Inferior parietal cortex (tissue), 1 donor: Measurements from ENCODE around the gene PSMD3.
"Not testable (repeated sequence)": the region's sequence is repeated elsewhere in the genome, so short reads cannot be mapped to it uniquely, and the experiment has no call there.

Experiments used
- DNase-seq: peaks from one replicate; pipeline ENCODE4 v3.0.0-alpha.2; 2016; ENCODE audit errors: extremely low spot score

Gene PSMD3

GRCh38 chr17:39996800-39997199 lies 16.2 kb downstream of the PSMD3 start:
- DNase-seq: no peak

GRCh38 chr17:39997543-39997942 lies 16.9 kb downstream of the PSMD3 start:
- no peak for DNase-seq

GRCh38 chr17:39999067-39999466 lies 18.5 kb downstream of the PSMD3 start:
- DNase-seq: no peak

GRCh38 chr17:40000161-40000560 lies 19.6 kb downstream of the PSMD3 start:
- no peak for DNase-seq

GRCh38 chr17:40001335-40001734 lies 20.7 kb downstream of the PSMD3 start:
- not testable (repeated sequence) for DNase-seq

GRCh38 chr17:40004072-40004471 lies 23.5 kb downstream of the PSMD3 start:
- no peak for DNase-seq

- no peak for DNase-seq
Observed at GRCh38 chr17:40004712-40005111, 24.1 kb downstream of the PSMD3 start.

GRCh38 chr17:40005520-40005919 lies 24.9 kb downstream of the PSMD3 start:
- no peak for DNase-seq

GRCh38 chr17:40010946-40011500 lies 30.4 kb downstream of the PSMD3 start:
- not testable (repeated sequence) for DNase-seq

- DNase-seq: not testable (repeated sequence)
Observed at GRCh38 chr17:40012017-40012647, 31.5 kb downstream of the PSMD3 start.

- DNase-seq: no peak
Observed at GRCh38 chr17:40014375-40014980, 33.9 kb downstream of the PSMD3 start.

- no peak for DNase-seq
Observed at GRCh38 chr17:40015005-40015997, 34.7 kb downstream of the PSMD3 start, which contains the start of gene CSF3. CSF3 (plus strand) TSS chr17:40015440; CDS start chr17:40015475, 35 bp downstream.

- DNase-seq: no peak
Observed at GRCh38 chr17:40015998-40016985, 35.7 kb downstream of the PSMD3 start.

GRCh38 chr17:40017422-40018080 lies 36.9 kb downstream of the PSMD3 start:
- no peak for DNase-seq

GRCh38 chr17:40018211-40019121 lies 37.9 kb downstream of the PSMD3 start:
- no peak for DNase-seq

- no peak for DNase-seq
Observed at GRCh38 chr17:40019140-40019991, 38.8 kb downstream of the PSMD3 start.

- no peak for DNase-seq
Observed at GRCh38 chr17:40020146-40020545, 39.5 kb downstream of the PSMD3 start.

- no peak for DNase-seq
Observed at GRCh38 chr17:40021451-40021971, 40.9 kb downstream of the PSMD3 start.
